ENCODE measurements around the gene GRAMD4. TPM values are rescaled to one million over a fixed set of nuclear protein-coding genes. Genes with fewer than 3 reads are reported as not detected.
A peak's percentile ranks its signal among the peaks of the same experiment; 100 is the strongest.

The GRAMD4 gene
- total and polyA plus RNA-seq, 2 donors (not counting 1 experiment from before 2014, with no cell fraction given) = 17.0 to 88.1 TPM

DNA sequence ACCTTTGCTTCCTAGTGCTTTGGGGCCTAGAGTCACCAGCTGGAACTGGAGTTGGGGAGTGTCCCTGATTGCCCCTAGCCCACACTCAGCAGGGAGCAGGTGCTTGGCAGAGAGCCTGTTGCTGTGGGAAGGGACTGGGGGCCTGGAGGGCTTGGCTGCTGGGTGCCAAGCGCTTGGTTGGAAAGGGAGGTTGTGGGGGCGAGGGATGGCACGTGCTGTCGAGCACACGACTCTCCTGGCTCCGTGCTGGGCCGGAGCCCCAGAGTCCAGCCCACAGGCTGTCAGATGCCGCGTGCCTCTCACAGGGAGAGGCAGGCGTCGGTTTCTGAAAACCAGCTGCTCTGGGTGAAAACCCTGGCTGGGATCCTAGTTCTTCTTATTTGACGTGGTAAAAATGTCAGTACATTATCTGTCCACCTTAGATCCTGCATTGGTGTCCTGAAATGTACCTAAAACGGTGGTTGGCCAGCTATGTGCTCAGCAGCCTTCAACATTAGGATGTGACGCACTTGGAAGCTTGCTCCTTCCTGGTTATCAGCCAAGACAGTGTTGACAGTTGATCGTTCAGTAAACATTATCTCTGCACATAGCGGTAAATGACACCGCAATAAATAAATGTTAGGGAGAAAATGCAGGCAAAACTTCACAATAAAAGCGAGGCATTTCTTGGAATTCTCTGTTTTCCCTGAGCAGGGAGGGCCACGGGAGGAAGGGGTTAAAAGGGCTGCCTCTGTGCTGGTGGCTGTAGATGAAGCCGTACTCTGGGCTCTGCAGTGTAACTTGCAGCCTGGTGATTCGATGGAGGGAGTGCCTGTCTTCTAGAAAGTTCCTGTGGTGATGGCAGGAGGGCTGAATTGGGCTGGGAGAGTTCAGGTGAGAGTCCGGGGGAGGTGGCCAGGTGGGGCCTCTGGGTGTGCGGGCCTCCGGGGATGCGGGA is 29.2 kb downstream of the GRAMD4 start:
- H3K9ac ChIP-seq (ENCODE audit: low read length) = no peak overlapping the region
- no peak overlapping the region for H3K27ac ChIP-seq (ENCODE audit: low read length in 2 of 2)
- Mint-ChIP-seq H3K27me3 (no peaks in the 10 kb centered on the region), H3K4me3 (no peak overlapping the region), H3K4me1 (peaks cover 55% of the 10 kb centered on the region), H3K27ac (no peak overlapping the region), H3K9me3 (ENCODE audit: insufficient read depth) (no peaks in the 10 kb centered on the region)
- POLR2A ChIA-PET = no interaction called here
- ATAC-seq (ENCODE audit: low read depth) (no peak), DNase-seq (no peak)
- no peak overlapping the region for H2AFZ ChIP-seq (ENCODE audit: insufficient read depth, low read depth, low read length, poor library complexity, severe bottlenecking)
- no peaks in the 10 kb centered on the region for H3K27me3 ChIP-seq (replicated peaks in 1 of 4; ENCODE audit: control extremely low read depth in 1 of 4, control insufficient read depth in 3 of 4, insufficient read depth in 4 of 4, low read length in 3 of 4)
- intact Hi-C loops (cut with micrococcal nuclease) = no loop called here
- H3K4me2 ChIP-seq (replicated peaks; ENCODE audit: low read depth, low read length, poor library complexity, severe bottlenecking) = peak overlapping the region; percentile 36
- CTCF ChIA-PET = no interaction called here
- peaks cover 98% of the 10 kb centered on the region for H3K79me2 ChIP-seq (ENCODE audit: control insufficient read depth, insufficient read depth, low read length)
- 54% methylated on average over 23 of the region's 25 CpGs for WGBS (ENCODE audit: insufficient coverage)
- no peak overlapping the region for H3K4me3 ChIP-seq (ENCODE audit: control extremely low read depth in 1 of 5, extremely low read depth in 1 of 5, insufficient read depth in 1 of 5, low read depth in 2 of 5, low read length in 4 of 5)
- H3K36me3 ChIP-seq (replicated peaks in 1 of 2; ENCODE audit: control extremely low read depth in 1 of 2, control insufficient read depth in 1 of 2, extremely low read depth in 1 of 2, insufficient read depth in 2 of 2, low read length in 1 of 2) = peaks cover 0 to 6% of the 10 kb centered on the region in 2 experiments
- no peak for TF ChIP-seq EZH2 (IDR thresholded peaks at IDR 0.05; ENCODE audit: borderline replicate concordance, insufficient read depth, low read depth, low read length, poor library complexity, severe bottlenecking)
- TF ChIP-seq, protein P1, sequence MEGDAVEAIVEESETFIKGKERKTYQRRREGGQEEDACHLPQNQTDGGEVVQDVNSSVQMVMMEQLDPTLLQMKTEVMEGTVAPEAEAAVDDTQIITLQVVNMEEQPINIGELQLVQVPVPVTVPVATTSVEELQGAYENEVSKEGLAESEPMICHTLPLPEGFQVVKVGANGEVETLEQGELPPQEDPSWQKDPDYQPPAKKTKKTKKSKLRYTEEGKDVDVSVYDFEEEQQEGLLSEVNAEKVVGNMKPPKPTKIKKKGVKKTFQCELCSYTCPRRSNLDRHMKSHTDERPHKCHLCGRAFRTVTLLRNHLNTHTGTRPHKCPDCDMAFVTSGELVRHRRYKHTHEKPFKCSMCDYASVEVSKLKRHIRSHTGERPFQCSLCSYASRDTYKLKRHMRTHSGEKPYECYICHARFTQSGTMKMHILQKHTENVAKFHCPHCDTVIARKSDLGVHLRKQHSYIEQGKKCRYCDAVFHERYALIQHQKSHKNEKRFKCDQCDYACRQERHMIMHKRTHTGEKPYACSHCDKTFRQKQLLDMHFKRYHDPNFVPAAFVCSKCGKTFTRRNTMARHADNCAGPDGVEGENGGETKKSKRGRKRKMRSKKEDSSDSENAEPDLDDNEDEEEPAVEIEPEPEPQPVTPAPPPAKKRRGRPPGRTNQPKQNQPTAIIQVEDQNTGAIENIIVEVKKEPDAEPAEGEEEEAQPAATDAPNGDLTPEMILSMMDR (IDR thresholded peaks at IDR 0.05) = no peak
- peaks cover 99% of the 10 kb centered on the region for H4K20me1 ChIP-seq (ENCODE audit: control insufficient read depth, insufficient read depth, low read length, poor library complexity, severe bottlenecking)
- peaks cover 16 to 39% of the 10 kb centered on the region in 2 donors for H3K4me1 ChIP-seq (ENCODE audit: control insufficient read depth in 2 of 2, insufficient read depth in 2 of 2, low read length in 2 of 2)
- H3K9me3 ChIP-seq (ENCODE audit: control extremely low read depth in 1 of 3, control insufficient read depth in 2 of 3, insufficient read depth in 1 of 3, low read length in 2 of 3) = no peaks in the 10 kb centered on the region

All from B cell (primary cell).